Activated T-helper 2 cell treated with anti-CD3 and anti-CD28 coated beads, Interferon-gamma antibody, Interleukin-2, Interleukin-4, amounts not matched to agents 10 μg/mL and 5 μg/mL and 100 μg/mL, durations not matched to agents 14 hours and 24 hours and 36 hours (primary cell): ENCODE results near the gene PNKP. TPM values are rescaled to one million over a fixed set of nuclear protein-coding genes. Genes with fewer than 3 reads are reported as not detected.

ENCODE experiments used
- total RNA-seq: library from RNA; stranded (reverse); gene quantifications from 2 replicates; pipeline ENCODE4 v1.2.3, GENCODE V29; 2022

PNKP gene
- total RNA-seq, 1 donor from 2014 or later, result 117 TPM

Other genes with a start within 250 kb of the PNKP start
- 4.9 and 6.2 TPM in 2 replicates for gene RRAS, start 227.4 kb downstream of the PNKP start, total RNA-seq
- gene SCAF1, start 225.4 kb downstream of the PNKP start, total RNA-seq, result 64.6 and 69.5 TPM in 2 replicates
- gene IRF3, start 201.7 kb downstream of the PNKP start, total RNA-seq, result 135 and 147 TPM in 2 replicates
- 66.2 and 72.7 TPM in 2 replicates for gene BCL2L12, start 201.6 kb downstream of the PNKP start, total RNA-seq
- 431 TPM in 2 replicates for gene PRMT1, start 190.3 kb downstream of the PNKP start, total RNA-seq
- gene ADM5, start 178.0 kb downstream of the PNKP start, total RNA-seq, result 7.2 and 7.3 TPM in 2 replicates
- gene CPT1C, start 176.5 kb downstream of the PNKP start, total RNA-seq, result 2.8 and 2.9 TPM in 2 replicates
- 2.0 and 2.3 TPM in 2 replicates for gene TSKS, start 104.3 kb downstream of the PNKP start, total RNA-seq
- 61.9 and 65.4 TPM in 2 replicates for gene AP2A1, start 100.6 kb downstream of the PNKP start, total RNA-seq
- 13.0 and 13.6 TPM in 2 replicates for gene FUZ, start 54.3 kb downstream of the PNKP start, total RNA-seq
- 44.0 and 49.6 TPM in 2 replicates for gene MED25, start 49.3 kb downstream of the PNKP start, total RNA-seq
- 127 and 134 TPM in 2 replicates for gene PTOV1, start 16.4 kb downstream of the PNKP start, total RNA-seq
- gene AKT1S1, start 9.8 kb upstream of the PNKP start, total RNA-seq, result 26.6 and 29.7 TPM in 2 replicates
- 40.0 and 42.3 TPM in 2 replicates for gene TBC1D17, start 10.1 kb upstream of the PNKP start, total RNA-seq
- gene IL4I1, start 29.3 kb upstream of the PNKP start, total RNA-seq, result 42.3 and 42.4 TPM in 2 replicates
- 26.0 and 28.3 TPM in 2 replicates for gene ATF5, start 61.6 kb upstream of the PNKP start, total RNA-seq
- 170 and 178 TPM in 2 replicates for gene NUP62, start 61.9 kb upstream of the PNKP start, total RNA-seq
- not detected in 2 replicates for gene SIGLEC11, start 93.6 kb upstream of the PNKP start, total RNA-seq
- 60.8 and 67.7 TPM in 2 replicates for gene VRK3, start 157.8 kb upstream of the PNKP start, total RNA-seq
- gene ZNF473, start 158.4 kb upstream of the PNKP start, total RNA-seq, result 11.2 TPM in 2 replicates